HG02623 (cell line): ENCODE measurements around the gene HRAS.

Experiments
- ATAC-seq: cut with Tn5 transposase; IDR thresholded peaks from one replicate; pipeline ENCODE4 v1.9.1; 2021; ENCODE audit warnings: moderate library complexity; ENCODE audit not compliant: unreplicated experiment

Gene HRAS

DNA sequence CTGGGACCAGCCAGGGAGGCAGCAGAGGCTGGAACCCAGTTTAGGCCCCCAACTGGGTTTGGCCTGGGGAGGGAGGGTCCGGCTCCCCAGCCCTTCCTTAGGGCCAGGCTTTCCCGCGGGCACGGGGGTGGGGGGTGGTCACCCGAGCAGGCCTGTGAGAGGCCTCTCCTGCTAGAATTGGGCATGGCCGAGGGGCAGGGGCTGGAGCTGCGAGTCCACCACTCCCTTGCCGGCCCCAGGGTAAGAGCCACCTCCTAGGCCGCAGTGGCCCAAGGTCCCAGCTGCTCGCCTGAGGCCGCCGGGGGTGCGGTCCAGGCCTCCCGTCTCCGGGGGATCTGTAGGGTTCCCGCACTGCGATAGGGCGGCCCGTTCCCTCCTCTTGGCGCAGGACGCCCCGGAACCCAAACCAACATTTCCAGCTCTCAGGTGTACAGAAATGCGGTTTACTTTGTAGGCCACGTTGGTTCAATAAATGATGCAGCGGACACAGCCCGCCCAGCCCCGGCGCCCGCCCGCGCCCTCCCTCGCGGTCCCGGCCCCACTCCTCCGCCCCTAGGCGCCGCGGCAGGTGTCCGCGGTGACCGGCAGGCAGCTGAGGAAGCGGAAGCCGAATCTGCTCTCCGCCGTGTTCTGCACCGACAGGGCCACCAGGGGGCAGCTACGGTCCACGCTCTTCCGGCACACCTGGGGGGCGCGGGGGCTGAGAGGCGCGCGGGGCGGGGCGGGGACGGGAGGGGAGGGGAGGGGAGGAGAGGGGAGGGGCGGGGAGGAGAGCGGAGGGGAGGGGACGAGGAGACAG lies 19.3 kb upstream of the HRAS start:
- no peak for ATAC-seq

DNA sequence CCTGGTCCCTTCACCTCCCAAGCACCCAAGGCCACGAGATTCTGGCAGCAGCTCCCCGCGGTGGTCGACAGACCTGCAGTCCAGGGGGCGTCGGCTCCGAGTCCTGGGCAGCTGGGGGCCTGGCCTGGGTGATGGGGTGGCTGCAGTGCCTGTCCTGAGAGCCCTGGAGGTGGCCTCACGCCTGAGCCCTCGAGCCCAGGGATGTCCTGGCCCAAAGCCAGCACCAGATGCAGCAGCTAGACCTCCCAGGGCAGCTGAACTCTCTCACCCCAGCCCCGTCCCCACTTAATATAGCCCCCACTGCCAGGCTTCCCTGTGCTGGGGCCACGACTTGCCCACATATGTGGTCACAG lies 18.6 kb upstream of the HRAS start:
- ATAC-seq, result no peak

DNA sequence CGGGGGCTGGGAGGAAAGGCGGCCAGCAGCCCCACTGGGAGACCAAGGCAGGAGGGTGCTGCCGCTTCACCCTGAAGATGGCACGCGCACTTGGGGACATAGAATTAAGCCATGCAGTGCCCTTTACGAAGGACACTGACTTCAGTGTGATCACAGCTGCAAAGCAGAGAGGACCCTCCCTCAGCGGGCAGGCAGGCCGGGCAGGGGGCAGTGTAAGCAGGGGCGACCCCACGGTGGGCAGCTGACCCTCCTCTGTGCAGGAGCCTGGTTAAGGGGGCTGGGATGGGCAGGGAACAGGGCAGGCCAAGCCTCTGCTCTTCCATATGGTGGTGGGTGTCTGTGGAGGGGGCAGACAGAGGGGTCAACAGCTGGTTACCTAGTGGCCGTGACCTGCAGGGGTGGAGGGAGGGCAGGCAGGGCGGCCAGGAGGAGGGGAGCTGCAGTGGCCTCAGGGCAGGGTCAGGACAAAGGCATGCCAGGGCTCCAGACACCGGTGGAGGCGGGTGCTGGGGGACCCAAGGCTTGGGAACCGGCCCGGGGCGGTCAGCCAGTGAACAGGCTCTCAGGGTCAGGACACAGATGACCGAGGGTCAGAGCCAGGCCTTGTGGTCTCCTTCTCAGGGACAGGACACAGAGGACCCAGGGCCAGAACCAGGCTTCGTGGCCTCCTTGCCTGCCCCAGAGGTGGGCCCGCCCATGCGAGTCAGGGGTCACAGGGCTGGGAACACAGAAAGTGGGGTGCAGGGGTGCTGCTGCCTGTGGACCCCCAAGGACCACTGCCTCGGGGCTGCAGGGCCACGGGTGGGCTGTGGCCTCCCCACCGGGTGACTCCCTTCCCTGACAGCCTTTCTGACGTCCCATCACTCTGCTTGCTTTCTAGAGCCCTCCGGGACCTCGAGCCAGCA lies 18.0 kb upstream of the HRAS start:
- ATAC-seq, result no peak

DNA sequence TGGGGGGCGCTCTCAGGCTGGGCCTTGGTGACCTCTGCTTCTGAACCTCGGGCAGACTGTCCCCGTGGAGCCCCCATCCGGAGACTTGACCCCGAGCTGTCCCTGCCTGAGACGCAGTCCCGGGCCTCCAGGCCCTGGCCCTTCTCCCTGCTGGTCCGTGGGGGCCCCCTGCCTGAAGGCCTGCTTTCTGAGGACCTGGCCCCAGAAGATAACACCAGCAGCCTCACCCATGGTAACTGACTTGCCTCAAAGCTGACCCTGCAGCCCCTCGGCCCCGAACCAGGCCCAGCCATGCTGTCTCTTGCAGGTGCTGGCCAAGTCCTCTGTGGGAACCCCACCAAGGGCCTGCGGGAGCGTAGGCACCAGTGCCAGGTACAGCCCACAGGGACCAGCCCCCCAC lies 16.2 kb upstream of the HRAS start:
- ATAC-seq, result no peak

GRCh38 chr11:551131-551530 lies 15.8 kb upstream of the HRAS start:
- ATAC-seq, result no peak

- ATAC-seq, result no peak
These were observed 15.3 kb upstream of the HRAS start for GRCh38 chr11:550746-551085.

DNA sequence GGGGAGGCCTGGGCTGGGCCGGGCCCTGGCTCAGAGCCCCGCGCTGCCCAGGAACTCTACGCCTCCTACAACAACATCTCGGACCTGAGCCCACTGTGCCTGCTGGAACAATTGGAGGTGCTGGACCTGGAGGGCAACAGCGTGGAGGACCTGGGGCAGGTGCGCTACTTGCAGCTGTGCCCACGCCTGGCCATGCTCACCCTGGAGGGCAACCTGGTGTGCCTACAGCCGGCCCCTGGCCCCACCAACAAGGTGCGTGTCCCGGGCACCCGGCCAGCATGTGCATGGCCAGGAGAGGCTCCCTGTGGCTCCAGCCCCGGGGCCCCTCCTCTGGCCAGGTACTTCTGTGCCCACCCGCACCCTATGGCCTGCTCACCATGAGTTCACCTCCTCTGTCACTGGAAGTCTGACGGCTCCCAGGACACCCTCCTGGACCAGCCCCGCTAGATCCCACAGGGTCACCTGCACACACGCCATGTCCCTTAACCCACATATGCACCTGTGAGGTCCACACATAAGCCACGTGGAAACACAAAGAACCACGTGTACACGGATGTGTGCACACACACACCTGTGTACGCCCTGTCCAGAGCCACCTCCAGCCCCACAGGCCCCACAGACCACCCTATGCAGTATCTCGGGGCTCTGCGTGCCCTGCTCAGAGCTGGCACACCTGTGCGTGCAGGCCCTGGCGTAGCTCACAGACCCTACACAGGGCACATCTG lies 14.8 kb upstream of the HRAS start:
- ATAC-seq, result no peak

- ATAC-seq, result no peak
These were observed 13.6 kb upstream of the HRAS start for GRCh38 chr11:548700-549603.

- ATAC-seq, result no peak
These were observed 9.8 kb upstream of the HRAS start for GRCh38 chr11:545171-545570.

GRCh38 chr11:544817-545166 lies 9.4 kb upstream of the HRAS start:
- no peak for ATAC-seq

GRCh38 chr11:541433-541885 lies 6.1 kb upstream of the HRAS start:
- ATAC-seq, result no peak

DNA sequence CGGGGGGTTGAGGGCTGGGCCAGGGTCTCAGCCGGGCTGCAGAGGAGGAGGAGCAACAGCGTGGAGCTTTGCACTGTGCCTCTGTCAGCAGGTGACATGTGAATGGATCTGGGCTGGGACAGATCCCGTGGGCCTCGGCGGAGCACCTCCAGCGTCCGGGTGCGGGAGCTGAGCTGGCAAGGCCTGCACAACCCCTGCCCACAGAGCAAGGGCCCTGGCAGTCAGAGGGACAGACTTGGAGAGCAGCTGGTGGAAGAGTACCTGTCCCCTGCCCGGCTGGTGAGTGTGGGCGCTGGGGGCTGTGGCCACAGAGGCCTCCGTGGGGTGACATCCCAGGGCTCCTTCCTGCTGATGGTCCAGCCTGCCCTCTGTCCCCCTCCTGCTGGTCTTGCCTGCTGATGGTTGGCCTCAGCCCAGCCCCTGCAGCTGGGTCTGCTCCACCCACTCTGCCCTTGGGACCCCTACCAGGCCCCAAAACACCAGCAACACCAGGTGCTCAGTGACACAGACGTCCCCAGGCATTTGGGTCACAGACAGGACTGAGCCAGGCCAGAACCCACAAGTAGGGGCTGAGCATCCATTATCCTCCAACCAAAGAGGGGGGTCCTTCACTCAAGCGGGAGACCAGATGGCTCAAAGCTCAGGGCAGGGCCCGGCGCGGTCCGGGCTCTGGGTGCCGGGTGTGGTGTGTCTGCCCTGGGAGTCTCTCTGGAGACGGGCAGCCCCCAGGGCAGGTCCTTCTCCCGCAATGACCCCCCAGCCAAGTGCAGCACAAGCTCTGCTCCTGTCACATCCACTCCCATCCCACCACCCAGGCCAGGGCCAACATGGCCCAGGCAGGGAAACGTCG lies 5.4 kb upstream of the HRAS start:
- ATAC-seq, result no peak

DNA sequence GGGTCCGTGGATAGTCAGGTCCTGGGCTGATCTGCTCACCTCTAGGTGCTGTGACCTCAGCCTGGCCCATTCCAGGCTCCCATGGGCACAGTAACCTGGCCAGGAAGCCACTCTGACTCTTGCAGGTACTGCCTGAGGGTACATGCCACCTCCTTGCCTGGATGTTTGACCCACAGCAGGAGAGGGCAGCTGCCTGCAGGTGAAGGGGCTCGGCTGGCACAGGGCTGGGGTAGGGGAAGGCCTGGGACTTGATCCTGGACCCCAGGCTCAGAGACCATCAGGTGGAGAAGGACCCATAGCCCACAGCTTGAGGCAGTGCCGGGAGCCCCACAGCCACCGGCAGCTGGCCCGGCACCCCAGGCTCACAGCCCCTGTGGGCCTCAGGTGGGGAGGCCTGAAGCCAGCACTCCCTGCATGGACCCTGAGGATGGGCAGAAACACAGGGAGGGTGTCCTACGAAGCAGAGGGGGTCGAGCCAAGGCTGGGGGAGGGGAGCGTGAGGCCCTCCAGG lies 4.7 kb upstream of the HRAS start:
- ATAC-seq, result no peak

GRCh38 chr11:538431-539051 lies 3.2 kb upstream of the HRAS start:
- no peak for ATAC-seq

DNA sequence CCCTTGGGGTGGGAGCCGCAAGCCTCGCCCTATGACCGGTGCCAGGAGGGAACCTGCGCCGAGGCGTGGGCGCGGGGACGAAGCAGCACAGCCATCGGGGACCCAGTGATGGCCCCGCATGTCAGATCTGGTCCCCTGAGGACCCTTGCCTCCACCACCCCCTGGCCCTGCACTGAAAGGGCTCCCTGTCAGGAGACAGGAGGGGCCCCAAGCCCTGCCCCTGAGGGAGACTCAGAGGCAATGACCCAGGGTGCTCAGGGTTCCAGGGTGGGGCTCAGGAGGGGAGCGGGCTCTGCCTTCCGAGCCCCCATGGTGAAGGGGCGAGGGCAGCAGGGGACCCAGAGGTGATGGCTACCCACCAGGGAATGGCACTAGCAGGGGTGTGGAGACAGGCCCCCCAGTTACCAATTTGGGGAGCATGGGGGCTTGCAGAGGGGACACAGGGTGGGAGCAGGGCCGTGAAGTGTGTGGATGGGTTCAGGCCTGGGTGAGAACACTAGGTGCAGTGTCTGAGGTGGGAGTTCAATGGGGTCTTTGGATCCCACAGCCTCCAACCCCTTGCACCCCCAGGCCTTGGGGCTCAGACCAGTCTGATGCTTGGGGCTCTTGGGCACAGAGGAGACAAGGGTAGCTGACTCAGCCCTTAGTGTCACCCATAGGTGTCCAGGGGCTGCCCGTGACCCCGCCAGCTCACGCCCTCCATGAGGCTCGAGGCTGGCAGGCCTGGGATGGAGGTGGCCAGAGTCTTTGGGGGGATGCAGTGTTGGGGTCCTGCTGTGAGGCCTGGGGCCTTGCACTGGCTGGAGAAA lies 2.5 kb upstream of the HRAS start:
- ATAC-seq, result no peak

DNA sequence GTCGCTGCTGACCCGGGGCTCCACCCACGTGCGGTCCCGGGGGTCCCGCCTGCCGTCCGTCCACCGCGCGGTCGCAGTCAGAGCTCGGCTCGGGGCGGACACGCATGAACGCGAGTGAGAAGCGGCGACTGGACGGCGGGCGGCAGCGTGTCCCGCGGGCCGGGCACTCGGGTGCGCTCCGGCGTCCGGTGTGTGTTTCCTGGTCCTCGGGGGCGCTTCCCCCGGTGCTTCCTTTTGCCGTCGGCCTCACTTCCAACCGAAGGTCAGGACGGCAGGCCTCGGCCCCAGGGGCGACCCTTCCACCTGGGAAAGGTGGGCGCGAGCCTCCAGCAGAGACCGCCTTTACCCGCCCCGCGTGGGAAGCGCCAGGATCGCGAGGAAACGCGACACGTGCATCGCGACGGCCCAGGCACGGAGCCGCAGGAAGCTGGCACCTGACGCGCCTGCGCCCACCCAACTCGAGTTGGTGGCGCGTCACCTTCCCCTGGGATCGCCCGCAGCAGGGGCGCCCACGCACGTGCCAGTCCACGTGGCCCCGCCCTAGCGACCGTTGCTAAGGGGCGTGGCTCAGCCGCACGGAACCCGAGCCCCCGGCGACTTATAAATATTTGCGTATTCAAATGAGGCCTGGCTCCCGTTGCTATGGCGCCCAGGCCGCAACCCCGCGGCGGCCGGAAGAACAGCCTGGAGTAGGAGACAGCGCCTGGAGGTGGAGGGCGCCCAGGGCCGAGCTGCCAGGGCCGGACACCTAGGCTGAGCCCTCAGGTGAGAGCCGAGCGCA lies 1.7 kb upstream of the HRAS start, which contains the start of gene LRRC56:
Gene LRRC56, plus strand, starts transcription at position 687 of the 781 bp plus-strand sequence. CDS start 3,158 bp downstream, outside the sequence.
- peak; percentile 41 for ATAC-seq

DNA sequence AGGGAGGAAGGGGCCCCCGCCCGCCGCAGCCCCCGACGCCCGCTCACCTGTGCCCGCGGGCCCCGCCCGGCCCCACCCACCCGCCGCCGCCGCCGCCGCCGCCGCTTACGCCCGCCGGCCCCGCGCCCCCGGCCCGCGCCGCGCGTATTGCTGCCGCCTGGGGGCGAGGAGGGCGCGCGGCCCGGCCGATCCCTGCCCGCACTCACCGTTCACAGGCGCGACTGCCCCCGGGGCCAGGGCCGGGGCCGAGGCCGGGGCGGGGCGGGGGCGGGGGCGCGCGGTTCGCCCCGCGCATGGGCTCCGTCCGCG lies 212 bp downstream of the HRAS start:
- no peak for ATAC-seq
